ENCODE data around the gene ALOXE3.

ALOXE3 gene

GRCh38 chr17:8153957-8154607 is 35.8 kb upstream of the ALOXE3 start:
- DNase-seq, result peak; percentile 88

GRCh38 chr17:8153525-8153956 is 35.2 kb upstream of the ALOXE3 start:
- peak; percentile 20 for DNase-seq

- DNase-seq, result no peak
These were observed 34.7 kb upstream of the ALOXE3 start for GRCh38 chr17:8153031-8153451.

- peak; percentile 93 for DNase-seq
These were observed 33.9 kb upstream of the ALOXE3 start, which contains the start of gene PER1 for GRCh38 chr17:8152112-8152775. TSS of gene PER1 (minus strand) at chr17:8152404. CDS start at chr17:8150706, 1,698 bp downstream.

GRCh38 chr17:8151641-8152111 is 33.4 kb upstream of the ALOXE3 start:
- DNase-seq, result peak; percentile 30

- DNase-seq, result peak; percentile 92
These were observed 32.9 kb upstream of the ALOXE3 start for GRCh38 chr17:8151120-8151640.

GRCh38 chr17:8150194-8151119 is 32.1 kb upstream of the ALOXE3 start:
- DNase-seq, result no peak

GRCh38 chr17:8149419-8150193 is 31.3 kb upstream of the ALOXE3 start:
- no peak for DNase-seq

GRCh38 chr17:8148560-8148959 is 30.2 kb upstream of the ALOXE3 start:
- DNase-seq, result no peak

- no peak for DNase-seq
These were observed 29.6 kb upstream of the ALOXE3 start for GRCh38 chr17:8147805-8148404.

- DNase-seq, result no peak
These were observed 29.0 kb upstream of the ALOXE3 start for GRCh38 chr17:8147141-8147804.

- DNase-seq, result no peak
These were observed 28.2 kb upstream of the ALOXE3 start for GRCh38 chr17:8146381-8147140.

- no peak for DNase-seq
These were observed 27.5 kb upstream of the ALOXE3 start for GRCh38 chr17:8145811-8146210.

- no peak for DNase-seq
These were observed 26.3 kb upstream of the ALOXE3 start for GRCh38 chr17:8144401-8145231.

GRCh38 chr17:8143581-8144400 is 25.5 kb upstream of the ALOXE3 start:
- DNase-seq, result no peak

GRCh38 chr17:8142887-8143580 is 24.7 kb upstream of the ALOXE3 start:
- no peak for DNase-seq

- no peak for DNase-seq
These were observed 24.0 kb upstream of the ALOXE3 start for GRCh38 chr17:8142158-8142886.
